ENCODE data around the gene JAGN1.

- TF ChIP-seq CTCF (IDR thresholded peaks at IDR 0.05) (no peak), EZH2 (IDR thresholded peaks at IDR 0.05) (no peak)
These were observed 7.3 kb downstream of the JAGN1 start for GRCh38 chr3:9897408-9898372.
